Measurements from ENCODE around the gene HSPA1L.

- TF ChIP-seq OSR1 (CRISPR knock-in tag; IDR thresholded peaks at IDR 0.05) (no peak), ZC3H10 (CRISPR knock-in tag; IDR thresholded peaks at IDR 0.05) (no peak), TOX (CRISPR knock-in tag; IDR thresholded peaks at IDR 0.05; ENCODE audit: borderline replicate concordance) (no peak)
Observed at GRCh38 chr6:31780507-31781243, 34.4 kb downstream of the HSPA1L start.
